WTC11 (cell line): ENCODE measurements around the gene EPN3. TPM values are rescaled to one million over a fixed set of nuclear protein-coding genes. Genes with fewer than 3 reads are reported as not detected.

Experiments used
- ATAC-seq: fragments of 200-7000 bp; cut with Tn5 transposase; 2 replicates; pipeline ENCODE4 v1.10.0; 2021; ENCODE audit warnings: mild to moderate bottlenecking, moderate library complexity
- CTCF ChIA-PET: fragments of 300-600 bp; sonication (Branson Sonifier 250); formaldehyde crosslinking; loops from one replicate; lab custom pipeline; 2021; ENCODE audit warnings: antibody characterized with exemption; lab: Charles Lee
- POLR2A ChIA-PET: fragments of 350-600 bp; sonication (Branson Sonifier 250); formaldehyde crosslinking; loops from one replicate; lab custom pipeline; 2021; ENCODE audit warnings: antibody characterized with exemption; lab: Charles Lee
- DNase-seq: peaks from one replicate; pipeline ENCODE4 v3.0.0; 2021; ENCODE audit warnings: low spot score
- H3K27ac Mint-ChIP-seq: 2 replicates; pipeline ENCODE4 v1.8.0; 2021; ENCODE audit warnings: mixed read lengths
- H3K27me3 Mint-ChIP-seq: 2 replicates; pipeline ENCODE4 v1.8.0; 2021; ENCODE audit warnings: low read depth, mild to moderate bottlenecking, moderate library complexity, mixed read lengths
- H3K36me3 Mint-ChIP-seq: 2 replicates; pipeline ENCODE4 v1.8.0; 2021; ENCODE audit warnings: mixed read lengths
- H3K4me1 Mint-ChIP-seq: 2 replicates; pipeline ENCODE4 v1.8.0; 2022; ENCODE audit warnings: mixed read lengths
- H3K4me3 Mint-ChIP-seq: 2 replicates; pipeline ENCODE4 v1.8.0; 2021; ENCODE audit warnings: mild to moderate bottlenecking, moderate library complexity, mixed read lengths
- H3K9me3 Mint-ChIP-seq: 2 replicates; pipeline ENCODE4 v1.8.0; 2021; ENCODE audit warnings: mixed read lengths
- ELF4 ChIP-seq: sonication (generic); formaldehyde crosslinking; IDR thresholded peaks from 2 replicates; pipeline ENCODE4 v1.8.1; 2022; ENCODE audit warnings: low read depth, mild to moderate bottlenecking, moderate library complexity, missing genetic modification reagents
- ESRRA ChIP-seq: sonication (generic); formaldehyde crosslinking; IDR thresholded peaks from 2 replicates; pipeline ENCODE4 v1.8.1; 2022; ENCODE audit warnings: mild to moderate bottlenecking, missing genetic modification reagents, borderline replicate concordance
- ETV6 ChIP-seq: sonication (generic); formaldehyde crosslinking; IDR thresholded peaks from 2 replicates; pipeline ENCODE4 v1.8.1; 2022; ENCODE audit warnings: mild to moderate bottlenecking, missing genetic modification reagents
- FOXJ3 ChIP-seq: sonication (generic); formaldehyde crosslinking; IDR thresholded peaks from 2 replicates; pipeline ENCODE4 v1.9.0; 2021; ENCODE audit warnings: missing genetic modification reagents, mild to moderate bottlenecking, borderline replicate concordance
- FOXK1 ChIP-seq: sonication (generic); formaldehyde crosslinking; IDR thresholded peaks from 2 replicates; pipeline ENCODE4 v1.8.0; 2022; ENCODE audit warnings: mild to moderate bottlenecking, moderate library complexity, missing genetic modification reagents
- HMGA2 ChIP-seq: fragments of 250-450 bp; sonication (Bioruptor Pico); IDR thresholded peaks from 2 replicates; pipeline ENCODE4 v1.4.0; 2021; ENCODE audit warnings: mild to moderate bottlenecking, moderate library complexity
- JAZF1 ChIP-seq: fragments of 250-450 bp; sonication (Bioruptor Pico); IDR thresholded peaks from 2 replicates; pipeline ENCODE4 v1.9.0; 2021; ENCODE audit warnings: moderate library complexity, mild to moderate bottlenecking, inconsistent platforms
- JUN ChIP-seq: sonication (generic); formaldehyde crosslinking; IDR thresholded peaks from 2 replicates; pipeline ENCODE4 v1.8.0; 2023; ENCODE audit warnings: mild to moderate bottlenecking, missing genetic modification reagents
- MXD4 ChIP-seq: fragments of 250-450 bp; sonication (Bioruptor Pico); IDR thresholded peaks from 2 replicates; pipeline ENCODE4 v1.8.0; 2021; ENCODE audit warnings: mild to moderate bottlenecking, moderate library complexity, borderline replicate concordance
- MYBL2 ChIP-seq: sonication (generic); formaldehyde crosslinking; IDR thresholded peaks from 2 replicates; pipeline ENCODE4 v1.8.1; 2023; ENCODE audit warnings: mild to moderate bottlenecking, moderate library complexity, missing genetic modification reagents
- RORB ChIP-seq: fragments of 250-450 bp; sonication (Bioruptor Pico); IDR thresholded peaks from 2 replicates; pipeline ENCODE4 v1.9.0; 2021; ENCODE audit warnings: mild to moderate bottlenecking
- TEAD4 ChIP-seq: sonication (generic); formaldehyde crosslinking; IDR thresholded peaks from 2 replicates; pipeline ENCODE4 v1.8.0; 2022; ENCODE audit warnings: mild to moderate bottlenecking, missing genetic modification reagents
- ZNF219 ChIP-seq: sonication (generic); formaldehyde crosslinking; IDR thresholded peaks from 2 replicates; pipeline ENCODE4 v1.8.0; 2023; ENCODE audit warnings: missing genetic modification reagents, mild to moderate bottlenecking, borderline replicate concordance
- ZNF317 ChIP-seq: sonication (generic); formaldehyde crosslinking; IDR thresholded peaks from 2 replicates; pipeline ENCODE4 v1.8.1; 2023; ENCODE audit warnings: low read depth, mild to moderate bottlenecking, moderate library complexity, missing genetic modification reagents, borderline replicate concordance
- total RNA-seq: library from RNA; stranded (reverse); gene quantifications from 3 replicates; pipeline ENCODE4 v1.2.3, GENCODE V29; 2021
- TF ChIP-seq, protein P1 (sequence below): sonication (generic); formaldehyde crosslinking; IDR thresholded peaks from 2 replicates; pipeline ENCODE4 v1.8.1; 2023; ENCODE audit warnings: mild to moderate bottlenecking, missing genetic modification reagents
- TF ChIP-seq, protein P2 (sequence below): fragments of 250-450 bp; sonication (Bioruptor Pico); IDR thresholded peaks from 2 replicates; pipeline ENCODE4 v2.1.2; 2022; ENCODE audit warnings: mild to moderate bottlenecking, moderate library complexity
- TF ChIP-seq, protein P3 (sequence below): sonication (generic); formaldehyde crosslinking; conservative IDR thresholded peaks from 2 replicates; pipeline ENCODE4 v1.8.1; 2022; ENCODE audit warnings: mild to moderate bottlenecking, missing genetic modification reagents
- TF ChIP-seq, protein P4 (sequence below): sonication (generic); formaldehyde crosslinking; IDR thresholded peaks from 2 replicates; pipeline ENCODE4 v1.8.0; 2023; ENCODE audit warnings: missing genetic modification reagents, mild to moderate bottlenecking, borderline replicate concordance
- TF ChIP-seq, protein P5 (sequence below): sonication (generic); formaldehyde crosslinking; IDR thresholded peaks from 2 replicates; pipeline ENCODE4 v1.8.0; 2022; ENCODE audit warnings: mild to moderate bottlenecking, missing genetic modification reagents
- TF ChIP-seq, protein P6 (sequence below): sonication (generic); formaldehyde crosslinking; conservative IDR thresholded peaks from 2 replicates; pipeline ENCODE4 v1.8.1; 2023; ENCODE audit warnings: mild to moderate bottlenecking, low read depth, missing genetic modification reagents, moderate library complexity
- TF ChIP-seq, protein P7 (sequence below): fragments of 250-450 bp; sonication (Bioruptor Pico); IDR thresholded peaks from 2 replicates; pipeline ENCODE4 v1.9.0; 2021; ENCODE audit warnings: mild to moderate bottlenecking, borderline replicate concordance

Gene EPN3
- total RNA-seq, 1 experiment from 2014 or later = 8.8 TPM

DNA sequence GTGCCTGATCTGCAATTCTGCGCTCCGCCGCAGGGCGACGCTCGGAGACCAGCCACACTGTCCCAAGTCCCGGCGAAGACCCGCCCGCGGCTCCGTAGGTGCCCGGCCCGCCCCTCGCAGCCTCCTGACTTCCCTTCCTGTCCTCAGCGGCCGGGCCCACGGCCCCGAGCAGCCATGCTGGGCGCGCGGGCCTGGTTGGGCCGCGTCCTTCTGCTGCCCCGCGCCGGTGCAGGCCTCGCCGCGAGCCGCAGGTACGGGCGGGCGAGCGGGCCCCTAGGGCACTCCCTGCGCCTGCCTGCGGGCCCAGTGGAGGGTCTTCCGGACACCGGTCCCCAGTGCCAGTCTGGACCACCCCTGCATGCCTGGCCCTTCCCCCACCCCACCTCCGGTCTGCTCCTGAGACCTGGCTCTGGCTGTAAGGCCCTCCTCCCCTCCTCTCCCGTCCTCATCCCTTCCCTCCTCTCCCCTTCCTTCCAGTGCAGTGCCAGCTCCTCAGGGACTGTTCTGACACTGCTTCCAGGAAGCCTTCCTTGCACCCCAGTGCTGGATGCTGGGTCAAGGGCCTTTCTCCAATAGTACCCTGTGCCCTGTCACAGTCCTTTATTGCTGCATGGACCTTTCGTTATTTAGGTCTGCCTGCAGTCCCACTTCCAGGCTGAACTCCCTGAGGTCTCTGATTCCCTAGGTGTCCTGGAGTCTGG is 14.7 kb downstream of the EPN3 start, which contains the start of gene SPATA20 (continued):
- no peak for TF ChIP-seq FOXJ3 (CRISPR knock-in tag)
- TF ChIP-seq, protein P1, sequence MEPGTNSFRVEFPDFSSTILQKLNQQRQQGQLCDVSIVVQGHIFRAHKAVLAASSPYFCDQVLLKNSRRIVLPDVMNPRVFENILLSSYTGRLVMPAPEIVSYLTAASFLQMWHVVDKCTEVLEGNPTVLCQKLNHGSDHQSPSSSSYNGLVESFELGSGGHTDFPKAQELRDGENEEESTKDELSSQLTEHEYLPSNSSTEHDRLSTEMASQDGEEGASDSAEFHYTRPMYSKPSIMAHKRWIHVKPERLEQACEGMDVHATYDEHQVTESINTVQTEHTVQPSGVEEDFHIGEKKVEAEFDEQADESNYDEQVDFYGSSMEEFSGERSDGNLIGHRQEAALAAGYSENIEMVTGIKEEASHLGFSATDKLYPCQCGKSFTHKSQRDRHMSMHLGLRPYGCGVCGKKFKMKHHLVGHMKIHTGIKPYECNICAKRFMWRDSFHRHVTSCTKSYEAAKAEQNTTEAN = no peak
- no peak for TF ChIP-seq HMGA2 (CRISPR knock-in tag)
- TF ChIP-seq RORB (CRISPR knock-in tag) = no peak
- TF ChIP-seq TEAD4 = no peak
- TF ChIP-seq, protein P2, sequence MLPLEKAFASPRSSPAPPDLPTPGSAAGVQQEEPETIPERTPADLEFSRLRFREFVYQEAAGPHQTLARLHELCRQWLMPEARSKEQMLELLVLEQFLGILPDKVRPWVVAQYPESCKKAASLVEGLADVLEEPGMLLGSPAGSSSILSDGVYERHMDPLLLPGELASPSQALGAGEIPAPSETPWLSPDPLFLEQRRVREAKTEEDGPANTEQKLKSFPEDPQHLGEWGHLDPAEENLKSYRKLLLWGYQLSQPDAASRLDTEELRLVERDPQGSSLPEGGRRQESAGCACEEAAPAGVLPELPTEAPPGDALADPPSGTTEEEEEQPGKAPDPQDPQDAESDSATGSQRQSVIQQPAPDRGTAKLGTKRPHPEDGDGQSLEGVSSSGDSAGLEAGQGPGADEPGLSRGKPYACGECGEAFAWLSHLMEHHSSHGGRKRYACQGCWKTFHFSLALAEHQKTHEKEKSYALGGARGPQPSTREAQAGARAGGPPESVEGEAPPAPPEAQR (CRISPR knock-in tag) = no peak
- no peak for TF ChIP-seq JUN
- no peak for TF ChIP-seq MXD4
- peak; percentile 37 for TF ChIP-seq ETV6 (CRISPR knock-in tag)
- no peak for TF ChIP-seq ELF4 (CRISPR knock-in tag)
- TF ChIP-seq ESRRA = 0 out of 2 replicates have a peak, but pooled peaks have one; percentile 14

DNA sequence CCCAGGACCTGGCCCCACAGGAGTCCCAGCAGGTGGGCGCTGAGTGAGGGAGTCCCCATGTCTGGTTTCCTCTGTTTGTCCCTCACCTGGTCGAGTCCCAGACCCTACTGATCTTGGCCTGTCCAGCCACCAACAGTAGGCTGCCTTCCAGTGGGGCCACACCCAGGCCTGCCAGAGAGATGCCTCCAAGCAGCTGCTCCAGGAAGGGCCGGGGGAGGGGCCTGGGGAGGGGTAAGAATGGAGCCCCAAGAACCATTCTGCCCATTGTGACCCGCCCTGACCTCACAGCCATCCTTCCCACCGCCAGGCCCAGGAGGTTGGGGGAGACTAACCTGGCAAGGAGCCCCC is 15.2 kb downstream of the EPN3 start:
- peaks cover 14% of the 10 kb centered on the region for H3K4me1 Mint-ChIP-seq
- peak overlapping the region; percentile 66 for H3K4me3 Mint-ChIP-seq
- H3K27ac Mint-ChIP-seq = no peak overlapping the region
- H3K27me3 Mint-ChIP-seq = peaks cover 8% of the 10 kb centered on the region
- ATAC-seq (no peak), DNase-seq (no peak)
- H3K9me3 Mint-ChIP-seq = no peaks in the 10 kb centered on the region
- no peaks in the 10 kb centered on the region for H3K36me3 Mint-ChIP-seq
- ChIA-PET POLR2A (interaction anchor here (1.3 kb wide), 1 partner anchor 12 kb away, joined by 4 read pairs; no protein-coding TSS in a partner anchor), CTCF (interaction anchor here (0.6 to 2.7 kb wide), 7 partner anchors 15 to 235 kb away, joined by 3 to 25 read pairs (median 4); no protein-coding TSS in a partner anchor)
- TF ChIP-seq JAZF1 (CRISPR knock-in tag) (no peak), ESRRA (no peak), ZNF219 (CRISPR knock-in tag) (no peak), MYBL2 (CRISPR knock-in tag) (no peak), ZNF317 (CRISPR knock-in tag) (no peak), FOXK1 (no peak)
- TF ChIP-seq, protein P3, sequence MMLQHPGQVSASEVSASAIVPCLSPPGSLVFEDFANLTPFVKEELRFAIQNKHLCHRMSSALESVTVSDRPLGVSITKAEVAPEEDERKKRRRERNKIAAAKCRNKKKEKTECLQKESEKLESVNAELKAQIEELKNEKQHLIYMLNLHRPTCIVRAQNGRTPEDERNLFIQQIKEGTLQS (CRISPR knock-in tag) = no peak
- TF ChIP-seq, protein P4, sequence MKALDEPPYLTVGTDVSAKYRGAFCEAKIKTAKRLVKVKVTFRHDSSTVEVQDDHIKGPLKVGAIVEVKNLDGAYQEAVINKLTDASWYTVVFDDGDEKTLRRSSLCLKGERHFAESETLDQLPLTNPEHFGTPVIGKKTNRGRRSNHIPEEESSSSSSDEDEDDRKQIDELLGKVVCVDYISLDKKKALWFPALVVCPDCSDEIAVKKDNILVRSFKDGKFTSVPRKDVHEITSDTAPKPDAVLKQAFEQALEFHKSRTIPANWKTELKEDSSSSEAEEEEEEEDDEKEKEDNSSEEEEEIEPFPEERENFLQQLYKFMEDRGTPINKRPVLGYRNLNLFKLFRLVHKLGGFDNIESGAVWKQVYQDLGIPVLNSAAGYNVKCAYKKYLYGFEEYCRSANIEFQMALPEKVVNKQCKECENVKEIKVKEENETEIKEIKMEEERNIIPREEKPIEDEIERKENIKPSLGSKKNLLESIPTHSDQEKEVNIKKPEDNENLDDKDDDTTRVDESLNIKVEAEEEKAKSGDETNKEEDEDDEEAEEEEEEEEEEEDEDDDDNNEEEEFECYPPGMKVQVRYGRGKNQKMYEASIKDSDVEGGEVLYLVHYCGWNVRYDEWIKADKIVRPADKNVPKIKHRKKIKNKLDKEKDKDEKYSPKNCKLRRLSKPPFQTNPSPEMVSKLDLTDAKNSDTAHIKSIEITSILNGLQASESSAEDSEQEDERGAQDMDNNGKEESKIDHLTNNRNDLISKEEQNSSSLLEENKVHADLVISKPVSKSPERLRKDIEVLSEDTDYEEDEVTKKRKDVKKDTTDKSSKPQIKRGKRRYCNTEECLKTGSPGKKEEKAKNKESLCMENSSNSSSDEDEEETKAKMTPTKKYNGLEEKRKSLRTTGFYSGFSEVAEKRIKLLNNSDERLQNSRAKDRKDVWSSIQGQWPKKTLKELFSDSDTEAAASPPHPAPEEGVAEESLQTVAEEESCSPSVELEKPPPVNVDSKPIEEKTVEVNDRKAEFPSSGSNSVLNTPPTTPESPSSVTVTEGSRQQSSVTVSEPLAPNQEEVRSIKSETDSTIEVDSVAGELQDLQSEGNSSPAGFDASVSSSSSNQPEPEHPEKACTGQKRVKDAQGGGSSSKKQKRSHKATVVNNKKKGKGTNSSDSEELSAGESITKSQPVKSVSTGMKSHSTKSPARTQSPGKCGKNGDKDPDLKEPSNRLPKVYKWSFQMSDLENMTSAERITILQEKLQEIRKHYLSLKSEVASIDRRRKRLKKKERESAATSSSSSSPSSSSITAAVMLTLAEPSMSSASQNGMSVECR (CRISPR knock-in tag) = no peak
- TF ChIP-seq, protein P5, sequence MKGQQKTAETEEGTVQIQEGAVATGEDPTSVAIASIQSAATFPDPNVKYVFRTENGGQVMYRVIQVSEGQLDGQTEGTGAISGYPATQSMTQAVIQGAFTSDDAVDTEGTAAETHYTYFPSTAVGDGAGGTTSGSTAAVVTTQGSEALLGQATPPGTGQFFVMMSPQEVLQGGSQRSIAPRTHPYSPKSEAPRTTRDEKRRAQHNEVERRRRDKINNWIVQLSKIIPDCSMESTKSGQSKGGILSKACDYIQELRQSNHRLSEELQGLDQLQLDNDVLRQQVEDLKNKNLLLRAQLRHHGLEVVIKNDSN (CRISPR knock-in tag) = no peak
- TF ChIP-seq, protein P6, sequence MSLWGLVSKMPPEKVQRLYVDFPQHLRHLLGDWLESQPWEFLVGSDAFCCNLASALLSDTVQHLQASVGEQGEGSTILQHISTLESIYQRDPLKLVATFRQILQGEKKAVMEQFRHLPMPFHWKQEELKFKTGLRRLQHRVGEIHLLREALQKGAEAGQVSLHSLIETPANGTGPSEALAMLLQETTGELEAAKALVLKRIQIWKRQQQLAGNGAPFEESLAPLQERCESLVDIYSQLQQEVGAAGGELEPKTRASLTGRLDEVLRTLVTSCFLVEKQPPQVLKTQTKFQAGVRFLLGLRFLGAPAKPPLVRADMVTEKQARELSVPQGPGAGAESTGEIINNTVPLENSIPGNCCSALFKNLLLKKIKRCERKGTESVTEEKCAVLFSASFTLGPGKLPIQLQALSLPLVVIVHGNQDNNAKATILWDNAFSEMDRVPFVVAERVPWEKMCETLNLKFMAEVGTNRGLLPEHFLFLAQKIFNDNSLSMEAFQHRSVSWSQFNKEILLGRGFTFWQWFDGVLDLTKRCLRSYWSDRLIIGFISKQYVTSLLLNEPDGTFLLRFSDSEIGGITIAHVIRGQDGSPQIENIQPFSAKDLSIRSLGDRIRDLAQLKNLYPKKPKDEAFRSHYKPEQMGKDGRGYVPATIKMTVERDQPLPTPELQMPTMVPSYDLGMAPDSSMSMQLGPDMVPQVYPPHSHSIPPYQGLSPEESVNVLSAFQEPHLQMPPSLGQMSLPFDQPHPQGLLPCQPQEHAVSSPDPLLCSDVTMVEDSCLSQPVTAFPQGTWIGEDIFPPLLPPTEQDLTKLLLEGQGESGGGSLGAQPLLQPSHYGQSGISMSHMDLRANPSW (CRISPR knock-in tag) = no peak
- TF ChIP-seq, protein P7, sequence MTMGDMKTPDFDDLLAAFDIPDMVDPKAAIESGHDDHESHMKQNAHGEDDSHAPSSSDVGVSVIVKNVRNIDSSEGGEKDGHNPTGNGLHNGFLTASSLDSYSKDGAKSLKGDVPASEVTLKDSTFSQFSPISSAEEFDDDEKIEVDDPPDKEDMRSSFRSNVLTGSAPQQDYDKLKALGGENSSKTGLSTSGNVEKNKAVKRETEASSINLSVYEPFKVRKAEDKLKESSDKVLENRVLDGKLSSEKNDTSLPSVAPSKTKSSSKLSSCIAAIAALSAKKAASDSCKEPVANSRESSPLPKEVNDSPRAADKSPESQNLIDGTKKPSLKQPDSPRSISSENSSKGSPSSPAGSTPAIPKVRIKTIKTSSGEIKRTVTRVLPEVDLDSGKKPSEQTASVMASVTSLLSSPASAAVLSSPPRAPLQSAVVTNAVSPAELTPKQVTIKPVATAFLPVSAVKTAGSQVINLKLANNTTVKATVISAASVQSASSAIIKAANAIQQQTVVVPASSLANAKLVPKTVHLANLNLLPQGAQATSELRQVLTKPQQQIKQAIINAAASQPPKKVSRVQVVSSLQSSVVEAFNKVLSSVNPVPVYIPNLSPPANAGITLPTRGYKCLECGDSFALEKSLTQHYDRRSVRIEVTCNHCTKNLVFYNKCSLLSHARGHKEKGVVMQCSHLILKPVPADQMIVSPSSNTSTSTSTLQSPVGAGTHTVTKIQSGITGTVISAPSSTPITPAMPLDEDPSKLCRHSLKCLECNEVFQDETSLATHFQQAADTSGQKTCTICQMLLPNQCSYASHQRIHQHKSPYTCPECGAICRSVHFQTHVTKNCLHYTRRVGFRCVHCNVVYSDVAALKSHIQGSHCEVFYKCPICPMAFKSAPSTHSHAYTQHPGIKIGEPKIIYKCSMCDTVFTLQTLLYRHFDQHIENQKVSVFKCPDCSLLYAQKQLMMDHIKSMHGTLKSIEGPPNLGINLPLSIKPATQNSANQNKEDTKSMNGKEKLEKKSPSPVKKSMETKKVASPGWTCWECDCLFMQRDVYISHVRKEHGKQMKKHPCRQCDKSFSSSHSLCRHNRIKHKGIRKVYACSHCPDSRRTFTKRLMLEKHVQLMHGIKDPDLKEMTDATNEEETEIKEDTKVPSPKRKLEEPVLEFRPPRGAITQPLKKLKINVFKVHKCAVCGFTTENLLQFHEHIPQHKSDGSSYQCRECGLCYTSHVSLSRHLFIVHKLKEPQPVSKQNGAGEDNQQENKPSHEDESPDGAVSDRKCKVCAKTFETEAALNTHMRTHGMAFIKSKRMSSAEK = no peak
